Stimulated activated CD8-positive, alpha-beta memory T cell treated with anti-CD3 and anti-CD28 coated beads, Interleukin-7, amount 100 ng/mL, for 4 hours (primary cell): ENCODE data around the gene AKR1A1.
"Not testable (repeated sequence)": the region's sequence is repeated elsewhere in the genome, so short reads cannot be mapped to it uniquely, and the experiment has no call there.

Experiments used
- DNase-seq, 2 donors: peaks; one replicate each; pipeline ENCODE4 v3.0.0-alpha.2; 2020; ENCODE audit warnings: low read depth in 2 of 2

The AKR1A1 gene

DNA sequence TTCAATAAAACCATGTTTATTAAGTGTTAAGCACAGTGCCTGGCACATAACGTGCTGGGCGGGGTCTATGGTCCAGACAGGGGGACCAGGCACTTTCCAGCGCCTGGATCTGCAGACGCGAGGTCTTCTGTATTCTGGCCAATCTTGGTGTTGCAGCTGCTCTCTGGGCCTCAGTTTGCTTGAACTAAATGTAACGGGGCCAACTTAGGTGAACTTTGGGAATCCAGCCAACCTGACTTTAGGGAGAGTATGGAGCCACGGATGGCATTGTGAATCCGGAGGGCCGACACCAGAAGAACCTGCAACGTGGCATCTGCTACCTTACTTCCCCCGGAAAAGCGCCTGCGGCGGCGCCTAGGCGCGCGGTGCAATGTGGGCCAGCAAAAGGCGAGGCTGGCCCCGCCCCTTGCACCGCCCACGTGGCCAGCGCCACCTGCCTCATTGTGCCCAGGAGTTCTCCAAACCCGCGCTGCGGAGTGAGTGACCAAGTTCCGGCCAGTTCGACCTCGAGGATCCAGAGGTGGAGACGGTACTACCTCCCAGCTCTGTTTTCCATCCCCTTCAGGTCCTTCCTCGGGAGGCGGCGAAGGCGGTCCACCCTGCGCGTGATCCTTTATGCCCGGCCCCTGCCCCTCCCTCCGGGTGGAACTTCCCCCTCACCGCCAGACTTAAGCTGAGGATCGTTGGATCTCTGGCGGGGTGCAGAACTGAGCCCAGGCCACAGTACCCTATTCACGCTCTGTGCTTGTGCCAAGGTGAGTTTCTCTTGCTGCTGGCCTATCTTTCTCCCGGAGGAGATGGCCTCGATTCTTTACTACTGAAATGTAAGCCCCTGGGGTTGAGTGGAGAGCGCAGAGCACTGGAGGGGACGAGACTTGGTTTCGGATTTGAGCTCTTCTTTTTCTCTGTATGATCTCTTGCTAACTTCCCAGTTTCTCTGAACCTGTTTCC, at the start of gene AKR1A1:
AKR1A1 (plus strand) TSS at position 426 of the 951 bp plus-strand sequence. CDS start 10,969 bp downstream, outside the sequence.
- peak; percentile 70 to 87 for DNase-seq

GRCh38 chr1:45501505-45501859, 49.1 kb upstream of the AKR1A1 start:
- no peak for DNase-seq

GRCh38 chr1:45503462-45504360, 46.9 kb upstream of the AKR1A1 start:
- no peak for DNase-seq

DNA sequence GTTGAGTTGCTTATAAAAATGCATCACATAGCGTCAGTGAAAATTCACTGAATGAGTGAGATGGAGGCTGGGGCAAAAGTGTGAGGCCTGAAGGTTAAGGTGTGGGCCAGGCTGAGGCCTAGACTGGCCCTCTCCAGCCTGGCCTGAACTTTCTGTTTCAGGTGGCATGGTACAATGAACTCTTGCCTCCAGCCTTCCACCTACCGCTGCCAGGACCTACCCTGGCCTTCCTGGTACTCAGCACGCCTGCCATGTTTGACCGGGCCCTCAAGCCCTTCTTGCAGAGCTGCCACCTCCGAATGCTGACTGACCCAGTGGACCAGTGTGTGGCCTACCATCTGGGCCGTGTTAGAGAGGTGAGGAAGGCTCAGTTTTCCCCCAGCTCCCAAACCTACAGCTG, 43.4 kb upstream of the AKR1A1 start:
- DNase-seq: no peak

- no peak for DNase-seq
These were observed 42.7 kb upstream of the AKR1A1 start for GRCh38 chr1:45507893-45508292.

- DNase-seq: no peak
These were observed 42.1 kb upstream of the AKR1A1 start for GRCh38 chr1:45508295-45509151.

- no peak for DNase-seq
These were observed 40.3 kb upstream of the AKR1A1 start for GRCh38 chr1:45510036-45510971.

DNA sequence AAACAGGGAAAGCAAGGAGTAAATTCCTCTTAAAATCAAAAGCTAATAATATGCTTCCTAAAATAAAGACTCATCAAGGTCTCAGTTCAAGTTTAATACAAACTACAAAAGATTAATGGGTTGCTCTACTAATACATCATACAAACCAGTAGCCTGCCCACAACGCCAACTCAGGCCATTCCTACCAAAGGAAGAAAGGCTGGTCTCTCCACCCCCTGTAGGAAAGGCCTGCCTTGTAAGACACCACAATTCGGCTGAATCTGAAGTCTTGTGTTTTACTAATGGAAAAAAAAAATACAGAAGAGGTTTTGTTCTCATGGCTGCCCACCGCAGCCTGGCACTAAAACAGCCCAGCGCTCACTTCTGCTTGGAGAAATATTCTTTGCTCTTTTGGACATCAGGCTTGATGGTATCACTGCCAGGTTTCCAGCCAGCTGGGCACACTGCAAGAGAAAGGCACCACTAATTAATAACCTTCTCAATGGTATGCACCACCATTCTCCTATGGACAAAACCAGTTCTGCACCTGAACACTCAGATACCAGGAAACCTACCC, 39.6 kb upstream of the AKR1A1 start:
- DNase-seq: no peak

DNA sequence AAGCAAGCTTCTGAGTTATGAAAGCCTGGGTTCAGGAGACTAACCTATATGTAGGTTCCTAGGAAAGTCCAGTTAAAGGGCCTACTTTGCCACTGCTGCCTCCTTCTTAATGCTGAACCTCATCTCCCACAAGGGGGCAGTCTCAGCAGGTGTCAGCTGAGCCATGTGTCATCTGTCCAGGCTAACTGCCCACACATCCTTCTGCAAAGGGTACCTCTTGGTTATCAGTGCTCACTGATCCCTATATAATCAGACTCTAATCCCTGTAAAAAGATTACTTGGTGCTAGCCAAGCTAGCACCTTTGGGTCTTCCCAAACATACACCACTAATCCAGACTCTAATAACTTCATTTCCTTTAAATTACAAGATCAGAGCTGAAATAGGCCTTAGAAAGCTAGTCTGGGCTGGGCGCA, 38.0 kb upstream of the AKR1A1 start:
- peak; percentile 26 to 39 for DNase-seq

DNA sequence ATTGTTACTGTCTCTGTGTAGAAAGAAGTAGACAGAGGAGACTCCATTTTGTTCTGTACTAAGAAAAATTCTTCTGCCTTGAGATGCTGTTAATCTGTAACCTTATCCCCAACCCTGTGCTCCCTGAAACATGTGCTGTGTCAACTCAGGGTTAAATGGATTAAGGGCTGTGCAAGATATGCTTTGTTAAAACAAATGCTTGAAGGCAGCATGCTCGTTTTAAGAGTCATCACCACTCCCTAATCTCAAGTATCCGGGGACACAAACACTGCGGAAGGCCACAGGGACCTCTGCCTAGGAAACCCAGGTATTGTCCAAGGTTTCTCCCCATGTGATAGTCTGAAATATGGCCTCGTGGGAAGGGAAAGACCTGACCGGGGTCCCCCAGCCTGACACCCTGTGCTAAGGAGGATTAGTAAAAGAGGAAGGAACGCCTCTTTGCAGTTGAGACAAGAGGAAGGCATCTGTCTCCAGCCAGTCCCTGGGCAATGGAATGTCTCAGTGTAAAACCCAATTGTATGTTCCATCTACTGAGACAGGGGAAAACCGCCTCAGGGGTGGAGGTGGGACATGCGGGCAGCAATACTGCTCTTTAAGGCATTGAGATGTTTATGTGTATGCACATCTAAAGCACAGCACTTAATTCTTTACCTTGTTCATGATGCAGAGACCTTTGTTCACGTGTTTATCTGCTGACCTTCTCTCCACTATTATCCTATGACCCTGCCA, 36.9 kb upstream of the AKR1A1 start:
- DNase-seq: not testable (repeated sequence)

- no peak for DNase-seq
These were observed 34.6 kb upstream of the AKR1A1 start for GRCh38 chr1:45516036-45516435.

- no peak for DNase-seq
These were observed 34.2 kb upstream of the AKR1A1 start for GRCh38 chr1:45516465-45516864.

- not testable (repeated sequence) for DNase-seq
These were observed 32.3 kb upstream of the AKR1A1 start for GRCh38 chr1:45518366-45518765.

GRCh38 chr1:45518910-45519309, 31.7 kb upstream of the AKR1A1 start:
- DNase-seq: no peak

DNA sequence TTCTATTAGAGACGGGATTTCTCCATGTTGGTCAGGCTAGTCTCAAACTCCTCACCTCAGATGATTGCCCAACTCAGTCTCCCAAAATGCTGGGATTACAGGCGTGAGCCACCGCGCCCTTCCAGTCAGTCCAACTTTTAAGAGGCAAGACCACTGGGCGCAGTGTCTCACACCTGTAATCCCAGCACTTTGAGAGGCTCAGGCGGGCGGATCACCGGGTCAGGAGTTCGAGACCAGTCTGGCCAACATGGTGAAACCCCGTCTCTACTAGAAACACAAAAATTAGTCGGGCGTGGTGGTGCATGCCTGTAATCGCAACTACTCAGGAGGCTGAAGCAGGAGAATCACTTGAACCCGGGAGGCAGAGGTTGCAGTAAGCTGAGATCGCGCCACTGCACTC, 30.9 kb upstream of the AKR1A1 start:
- not testable (repeated sequence) for DNase-seq

DNA sequence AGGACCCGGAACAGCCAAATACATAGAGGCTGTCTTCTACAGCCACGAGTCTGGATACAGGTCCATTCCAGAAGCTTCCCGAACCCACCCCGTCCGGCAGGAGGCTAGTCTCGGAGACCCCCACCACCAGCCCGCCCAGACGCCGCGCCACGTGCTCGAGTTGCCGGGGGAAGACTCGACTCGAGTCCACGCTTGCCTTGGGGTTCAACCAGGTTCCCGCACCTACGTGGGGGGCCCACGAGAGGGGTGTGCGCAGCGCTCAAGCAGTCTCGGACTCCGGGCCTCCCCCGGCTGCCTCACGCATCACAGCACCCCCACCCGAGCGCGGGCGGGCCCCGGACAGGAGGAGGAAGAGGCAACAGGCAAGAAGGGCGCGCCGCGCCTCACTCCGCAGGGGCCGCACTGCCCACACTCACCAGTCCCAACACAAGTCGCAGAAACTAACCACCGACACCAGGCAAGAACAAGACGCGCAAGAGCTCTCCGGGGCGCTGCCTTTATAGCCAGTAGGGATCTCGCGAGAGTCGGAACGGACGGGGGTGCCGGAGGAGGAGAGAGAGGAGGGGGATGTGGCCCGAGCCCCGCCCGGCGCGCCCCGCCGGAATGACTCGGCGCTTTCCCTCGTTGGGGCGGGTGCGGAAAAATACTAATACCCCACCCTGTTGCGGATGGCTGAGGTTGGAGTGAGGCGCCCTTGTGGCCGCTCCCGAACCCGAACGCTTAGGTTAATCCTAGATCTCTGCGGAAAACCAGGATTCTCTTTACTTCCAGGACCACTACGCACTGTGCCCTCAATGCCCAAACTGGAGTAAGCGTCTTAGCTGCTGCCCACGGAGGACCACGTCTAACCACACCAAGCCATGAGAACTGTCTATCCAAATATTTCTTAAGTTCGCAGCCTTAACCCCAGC, 29.0 kb upstream of the AKR1A1 start, which contains the start of gene PRDX1:
PRDX1 (minus strand) TSS at position 472 of the 911 bp plus-strand sequence. CDS start 2,841 bp downstream, outside the sequence.
- peak; percentile 93 to 94 for DNase-seq

DNA sequence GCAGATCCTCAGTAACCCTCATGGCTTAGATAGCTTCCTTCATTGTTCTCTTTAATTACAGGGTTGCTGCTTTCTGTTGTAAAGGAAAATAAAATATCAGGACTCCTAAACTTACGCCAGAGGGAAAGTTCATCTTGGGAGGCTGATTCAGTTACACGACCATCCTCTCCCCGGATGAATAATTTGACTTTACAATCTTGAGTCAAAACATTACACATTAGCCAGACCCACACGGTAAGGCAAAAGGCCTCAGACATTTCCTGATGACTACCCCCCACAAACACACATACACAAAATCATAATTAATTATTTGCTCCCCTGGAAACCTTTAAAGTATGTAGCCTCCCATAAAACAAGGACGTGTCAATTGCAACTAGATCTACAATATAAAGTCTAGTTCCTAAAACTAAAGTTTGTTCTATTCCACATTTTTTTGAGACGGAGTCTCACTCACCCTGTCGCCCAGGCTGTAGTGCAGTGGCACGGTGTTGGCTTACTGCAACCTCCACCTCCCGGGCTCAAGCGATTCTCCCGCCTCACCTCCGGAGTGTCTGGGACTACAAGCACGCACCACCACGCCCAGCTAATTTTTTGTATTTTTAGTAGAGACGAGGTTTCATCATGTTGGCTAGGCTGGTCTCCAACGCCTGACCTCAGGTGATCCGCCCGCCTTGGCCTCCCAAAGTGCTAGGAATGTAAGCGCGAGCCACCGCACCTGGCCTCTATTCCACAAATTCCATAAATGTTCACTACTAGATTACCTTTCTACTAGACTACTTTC, 28.1 kb upstream of the AKR1A1 start:
- no peak for DNase-seq
